Measurements from ENCODE around the gene ANKAR.

ANKAR gene

DNA sequence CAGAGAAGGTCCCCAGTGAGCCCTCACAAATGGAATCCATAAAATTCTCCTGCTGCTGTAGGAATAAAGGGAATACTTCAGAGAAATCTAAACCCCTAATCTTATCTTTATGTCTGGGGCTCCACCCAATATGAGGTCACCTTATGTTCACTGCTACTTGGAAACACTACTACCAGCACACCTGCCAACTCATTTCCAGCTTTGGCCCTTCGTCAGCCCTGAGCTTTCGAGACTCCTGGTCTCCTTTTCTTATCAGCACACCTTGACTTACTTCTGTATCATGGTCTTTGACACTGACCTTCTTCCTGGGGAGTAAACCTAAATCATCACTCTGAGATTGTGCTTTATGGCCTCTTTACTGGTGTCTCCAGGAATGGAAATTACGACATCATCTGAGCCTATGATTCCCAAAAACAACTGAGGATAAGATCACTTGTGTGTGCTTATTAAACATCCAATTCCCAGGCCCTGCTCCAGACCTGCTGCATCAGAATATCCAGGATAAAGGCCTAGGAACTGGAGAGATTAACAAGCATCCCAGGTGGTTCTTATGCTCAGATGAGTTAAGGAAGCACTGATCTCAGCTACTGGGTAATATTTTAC, 35.4 kb upstream of the ANKAR start:
- H2AFZ ChIP-seq (ENCODE audit: low read depth, low read length, severe bottlenecking), result no peak overlapping the region
- no peak overlapping the region for H3K4me3 ChIP-seq (ENCODE audit: insufficient read depth, low read length, poor library complexity, severe bottlenecking)
- H3K9ac ChIP-seq (ENCODE audit: low read length), result no peak overlapping the region
- no peaks in the 10 kb centered on the region for H3K9me2 ChIP-seq (replicated peaks; ENCODE audit: insufficient read depth, low read length)
- no peaks in the 10 kb centered on the region for H3K79me2 ChIP-seq (ENCODE audit: insufficient read depth, low read length)
- H3K4me2 ChIP-seq (ENCODE audit: low read depth, low read length, poor library complexity, severe bottlenecking), result no peak overlapping the region
- H3K36me3 ChIP-seq (ENCODE audit: low read length), result no peaks in the 10 kb centered on the region
- no peaks in the 10 kb centered on the region for H3K27me3 ChIP-seq (ENCODE audit: low read length)
- TF ChIP-seq, protein P1, sequence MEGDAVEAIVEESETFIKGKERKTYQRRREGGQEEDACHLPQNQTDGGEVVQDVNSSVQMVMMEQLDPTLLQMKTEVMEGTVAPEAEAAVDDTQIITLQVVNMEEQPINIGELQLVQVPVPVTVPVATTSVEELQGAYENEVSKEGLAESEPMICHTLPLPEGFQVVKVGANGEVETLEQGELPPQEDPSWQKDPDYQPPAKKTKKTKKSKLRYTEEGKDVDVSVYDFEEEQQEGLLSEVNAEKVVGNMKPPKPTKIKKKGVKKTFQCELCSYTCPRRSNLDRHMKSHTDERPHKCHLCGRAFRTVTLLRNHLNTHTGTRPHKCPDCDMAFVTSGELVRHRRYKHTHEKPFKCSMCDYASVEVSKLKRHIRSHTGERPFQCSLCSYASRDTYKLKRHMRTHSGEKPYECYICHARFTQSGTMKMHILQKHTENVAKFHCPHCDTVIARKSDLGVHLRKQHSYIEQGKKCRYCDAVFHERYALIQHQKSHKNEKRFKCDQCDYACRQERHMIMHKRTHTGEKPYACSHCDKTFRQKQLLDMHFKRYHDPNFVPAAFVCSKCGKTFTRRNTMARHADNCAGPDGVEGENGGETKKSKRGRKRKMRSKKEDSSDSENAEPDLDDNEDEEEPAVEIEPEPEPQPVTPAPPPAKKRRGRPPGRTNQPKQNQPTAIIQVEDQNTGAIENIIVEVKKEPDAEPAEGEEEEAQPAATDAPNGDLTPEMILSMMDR (IDR thresholded peaks at IDR 0.05; ENCODE audit: insufficient read depth, low read length, poor library complexity, severe bottlenecking), result no peak
- TF ChIP-seq EZH2phosphoT487 (conservative IDR thresholded peaks at IDR 0.05; ENCODE audit: low read length), result no peak
- H4K20me1 ChIP-seq (ENCODE audit: low read depth, low read length), result no peaks in the 10 kb centered on the region
- no peak overlapping the region for H3K27ac ChIP-seq (ENCODE audit: low read depth, low read length)
- H3F3A ChIP-seq (ENCODE audit: insufficient read depth), result no peaks in the 10 kb centered on the region
- H3K9me3 ChIP-seq (ENCODE audit: insufficient read depth, low read length), result no peaks in the 10 kb centered on the region

DNA sequence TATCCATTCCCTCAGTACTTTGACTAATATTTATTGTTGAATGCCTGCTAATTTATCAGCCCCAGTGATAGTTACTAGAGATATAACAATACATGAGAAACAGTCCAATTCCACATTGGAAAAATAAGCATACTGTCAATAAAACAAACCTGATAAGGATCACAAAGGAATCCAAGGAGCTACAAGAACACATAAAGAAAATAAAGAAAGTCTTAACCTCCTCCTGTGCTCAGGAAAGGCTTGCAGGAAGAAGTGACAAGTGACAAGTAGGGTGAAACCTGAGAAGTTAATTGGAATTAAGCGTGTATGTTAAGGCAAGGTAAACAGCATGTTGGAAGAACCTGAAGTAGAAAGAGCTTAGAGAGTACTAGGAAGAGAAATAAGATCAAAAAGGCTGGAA, 33.5 kb upstream of the ANKAR start:
- no peaks in the 10 kb centered on the region for H3K9me2 ChIP-seq (replicated peaks; ENCODE audit: insufficient read depth, low read length)
- no peak overlapping the region for H3K27ac ChIP-seq (ENCODE audit: low read depth, low read length)
- no peak overlapping the region for H2AFZ ChIP-seq (ENCODE audit: low read depth, low read length, severe bottlenecking)
- no peak overlapping the region for H3K4me2 ChIP-seq (ENCODE audit: low read depth, low read length, poor library complexity, severe bottlenecking)
- H3K9me3 ChIP-seq (ENCODE audit: insufficient read depth, low read length), result no peaks in the 10 kb centered on the region
- no peaks in the 10 kb centered on the region for H3K36me3 ChIP-seq (ENCODE audit: low read length)
- H3F3A ChIP-seq (ENCODE audit: insufficient read depth), result no peaks in the 10 kb centered on the region
- H3K4me3 ChIP-seq (ENCODE audit: insufficient read depth, low read length, poor library complexity, severe bottlenecking), result no peak overlapping the region
- no peak for TF ChIP-seq EZH2phosphoT487 (conservative IDR thresholded peaks at IDR 0.05; ENCODE audit: low read length)
- TF ChIP-seq, protein P1 (IDR thresholded peaks at IDR 0.05; ENCODE audit: insufficient read depth, low read length, poor library complexity, severe bottlenecking), result no peak
- no peaks in the 10 kb centered on the region for H3K79me2 ChIP-seq (ENCODE audit: insufficient read depth, low read length)
- no peaks in the 10 kb centered on the region for H4K20me1 ChIP-seq (ENCODE audit: low read depth, low read length)
- no peak overlapping the region for H3K9ac ChIP-seq (ENCODE audit: low read length)
- no peaks in the 10 kb centered on the region for H3K27me3 ChIP-seq (ENCODE audit: low read length)

DNA sequence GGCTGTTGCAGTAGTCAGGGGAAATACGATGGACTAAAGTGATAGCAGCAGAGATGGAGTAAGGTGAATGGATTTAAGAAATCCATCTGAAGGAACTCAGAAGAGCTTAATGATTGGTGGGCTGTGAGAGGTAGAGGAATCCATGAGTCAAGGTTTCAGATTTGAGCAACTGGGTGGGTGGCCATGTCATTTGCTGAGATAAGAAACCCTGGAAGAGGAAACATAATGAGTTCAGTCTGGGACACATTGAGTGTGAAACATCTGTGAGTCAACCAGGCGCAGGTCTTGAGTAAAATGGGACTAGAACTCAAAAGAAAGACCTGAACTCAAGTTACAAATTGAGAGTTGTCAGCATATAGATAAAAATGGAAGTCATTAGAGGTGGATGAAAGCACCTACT, 32.9 kb upstream of the ANKAR start:
- Histone ChIP-seq H3K9me3 (ENCODE audit: insufficient read depth, low read length) (no peaks in the 10 kb centered on the region), H3K27ac (ENCODE audit: low read depth, low read length) (no peak overlapping the region), H3K27me3 (ENCODE audit: low read length) (no peaks in the 10 kb centered on the region), H3K9ac (ENCODE audit: low read length) (no peak overlapping the region), H3K4me3 (ENCODE audit: insufficient read depth, low read length, poor library complexity, severe bottlenecking) (no peak overlapping the region), H2AFZ (ENCODE audit: low read depth, low read length, severe bottlenecking) (no peak overlapping the region), H4K20me1 (ENCODE audit: low read depth, low read length) (no peaks in the 10 kb centered on the region), H3K36me3 (ENCODE audit: low read length) (no peaks in the 10 kb centered on the region), H3K4me2 (ENCODE audit: low read depth, low read length, poor library complexity, severe bottlenecking) (no peak overlapping the region), H3F3A (ENCODE audit: insufficient read depth) (no peaks in the 10 kb centered on the region), H3K79me2 (ENCODE audit: insufficient read depth, low read length) (no peaks in the 10 kb centered on the region), H3K9me2 (replicated peaks; ENCODE audit: insufficient read depth, low read length) (no peaks in the 10 kb centered on the region)
- TF ChIP-seq EZH2phosphoT487 (conservative IDR thresholded peaks at IDR 0.05; ENCODE audit: low read length), result no peak
- TF ChIP-seq, protein P1 (IDR thresholded peaks at IDR 0.05; ENCODE audit: insufficient read depth, low read length, poor library complexity, severe bottlenecking), result no peak
